B cell (primary cell): ENCODE data around the gene GMPS. TPM values are rescaled to one million over a fixed set of nuclear protein-coding genes. Genes with fewer than 3 reads are reported as not detected.

Experiments
- ATAC-seq: fragments of 200-7000 bp; cut with Tn5 transposase; one replicate; pipeline ENCODE4 v1.10.0; 2021; ENCODE audit warnings: low read depth, mild to moderate bottlenecking, moderate number of reproducible peaks, moderate library complexity
- CTCF ChIA-PET: fragments of 350-600 bp; sonication (Branson Sonifier 250); formaldehyde crosslinking; loops from one replicate; lab custom pipeline; 2021; ENCODE audit warnings: antibody characterized with exemption, inconsistent platforms; lab: Charles Lee
- POLR2A ChIA-PET: fragments of 350-600 bp; sonication (Branson Sonifier 250); formaldehyde crosslinking; loops from one replicate; lab custom pipeline; 2021; ENCODE audit warnings: antibody characterized with exemption; lab: Charles Lee
- DNase-seq: peaks from one replicate; pipeline ENCODE4 v3.0.0; 2013
- H2AFZ ChIP-seq: 2 replicates; pipeline ENCODE4 v1.6.1; 2012; ENCODE audit warnings: mild to moderate bottlenecking, low read depth, low read length; ENCODE audit not compliant: insufficient read depth, poor library complexity, severe bottlenecking
- H3K27ac ChIP-seq, 2 donors: 1 replicate in 1 of 2; 2 replicates in 1 of 2; pipeline ENCODE4 v1.5.1; 2012 to 2013; ENCODE audit warnings: low read length in 2 of 2, mild to moderate bottlenecking in 2 of 2, moderate library complexity in 1 of 2
- H3K27me3 ChIP-seq, 4 experiments: fragments of 200-600 bp in 1 of 4; sonication (generic) in 1 of 4; replicated peaks in 1 of 4; 1 replicate in 2 of 4; 2 replicates in 2 of 4; pipeline versions ENCODE4 v1.6.1 to v1.7.0; 2013 to 2016; ENCODE audit warnings: low read length in 3 of 4, mild to moderate bottlenecking in 2 of 4, mixed read lengths in 1 of 4, moderate library complexity in 1 of 4; ENCODE audit not compliant: insufficient read depth in 4 of 4, control insufficient read depth in 3 of 4; ENCODE audit errors: control extremely low read depth in 1 of 4
- H3K36me3 ChIP-seq, 2 experiments: replicated peaks in 1 of 2; 1 replicate in 1 of 2; 2 replicates in 1 of 2; pipeline versions ENCODE4 v1.6.1 to v1.7.1; 2013; ENCODE audit warnings: low read length in 1 of 2; ENCODE audit not compliant: insufficient read depth in 2 of 2, control insufficient read depth in 1 of 2; ENCODE audit errors: control extremely low read depth in 1 of 2, extremely low read depth in 1 of 2
- H3K4me1 ChIP-seq, 2 donors: fragments of 200-600 bp in 1 of 2; sonication (generic) in 1 of 2; 1 replicate in 1 of 2; 2 replicates in 1 of 2; pipeline versions ENCODE4 v1.5.1 to v1.6.1; 2013 to 2017; ENCODE audit warnings: low read length in 2 of 2; ENCODE audit not compliant: control insufficient read depth in 2 of 2, insufficient read depth in 2 of 2
- H3K4me2 ChIP-seq: replicated peaks from 2 replicates; pipeline ENCODE3; 2012; ENCODE audit warnings: mild to moderate bottlenecking, low read depth, low read length; ENCODE audit not compliant: poor library complexity, severe bottlenecking
- H3K4me3 ChIP-seq, 5 experiments: fragments of 200-600 bp in 1 of 5; sonication (generic) in 1 of 5; 1 replicate in 3 of 5; 2 replicates in 2 of 5; pipeline versions ENCODE4 v1.5.1 to v1.7.0; 2011 to 2016; ENCODE audit warnings: low read length in 4 of 5, mild to moderate bottlenecking in 4 of 5, low read depth in 2 of 5, control low read depth in 1 of 5, moderate library complexity in 1 of 5; ENCODE audit not compliant: insufficient read depth in 1 of 5; ENCODE audit errors: control extremely low read depth in 1 of 5, extremely low read depth in 1 of 5
- H3K79me2 ChIP-seq: fragments of 200-600 bp; sonication (generic); one replicate; pipeline ENCODE4 v1.6.0; 2016; ENCODE audit warnings: low read length; ENCODE audit not compliant: control insufficient read depth, insufficient read depth
- H3K9ac ChIP-seq: fragments of 200-600 bp; sonication (generic); 2 replicates; pipeline ENCODE4 v1.6.1; 2017; ENCODE audit warnings: mild to moderate bottlenecking, low read length, moderate library complexity
- H3K9me3 ChIP-seq, 3 donors: one replicate each; pipeline versions ENCODE4 v1.6.1 to v1.7.1; 2013; ENCODE audit warnings: low read length in 2 of 3; ENCODE audit not compliant: control insufficient read depth in 2 of 3, insufficient read depth in 1 of 3; ENCODE audit errors: control extremely low read depth in 1 of 3
- H4K20me1 ChIP-seq: 2 replicates; pipeline ENCODE4 v1.6.0; 2012; ENCODE audit warnings: mild to moderate bottlenecking, low read length; ENCODE audit not compliant: insufficient read depth, control insufficient read depth, poor library complexity, severe bottlenecking
- H3K27ac Mint-ChIP-seq: one replicate; pipeline ENCODE4 v1.8.0; 2021; ENCODE audit warnings: mixed read lengths
- H3K27me3 Mint-ChIP-seq: one replicate; pipeline ENCODE4 v1.8.0; 2021; ENCODE audit warnings: mixed read lengths
- H3K4me1 Mint-ChIP-seq: one replicate; pipeline ENCODE4 v1.8.0; 2021; ENCODE audit warnings: mixed read lengths
- H3K4me3 Mint-ChIP-seq: one replicate; pipeline ENCODE4 v1.8.0; 2021; ENCODE audit warnings: mixed read lengths
- H3K9me3 Mint-ChIP-seq: one replicate; pipeline ENCODE4 v1.8.0; 2022; ENCODE audit warnings: mixed read lengths; ENCODE audit not compliant: insufficient read depth
- CTCF ChIP-seq: fragments of 200-600 bp; IDR thresholded peaks from one replicate; pipeline ENCODE4 v1.8.0; 2022; ENCODE audit warnings: antibody characterized with exemption, mild to moderate bottlenecking
- EZH2 ChIP-seq: IDR thresholded peaks from 2 replicates; pipeline ENCODE4 v1.6.1; 2012; ENCODE audit warnings: borderline replicate concordance, low read depth, mild to moderate bottlenecking, moderate library complexity, low read length; ENCODE audit not compliant: insufficient read depth, poor library complexity, severe bottlenecking
- WGBS: methylation state at CpG from one replicate; pipeline ENCODE4 v1.1.5; 2013; ENCODE audit warnings: missing lambda C conversion rate; ENCODE audit not compliant: insufficient coverage; 5-methylcytosine and 5-hydroxymethylcytosine counted together
- intact Hi-C: fragments of 100-400 bp; cut with micrococcal nuclease; formaldehyde crosslinking; loops from one replicate; pipeline ENCODE4 v1.10.0; 2022
- polyA plus RNA-seq: library from polyadenylated mRNA; depleted of rRNA; stranded (reverse); fragments of >200 nt; gene quantifications from 2 replicates; pipeline ENCODE4 v1.2.3, GENCODE V29; 2012
- total RNA-seq, 2 donors: library from RNA; stranded (reverse); fragments of 120-200 nt in 1 of 2; gene quantifications; 1 replicate in 1 of 2; 2 replicates in 1 of 2; pipeline versions ENCODE4 v1.2.3 to v1.2.4, GENCODE V29; 2013 to 2022

Gene GMPS
- total and polyA plus RNA-seq, 2 donors (not counting 1 experiment from before 2014, with no cell fraction given): 12.0 to 30.8 TPM

GRCh38 chr3:155949453-155950217, 79.2 kb downstream of the GMPS start:
- 82% methylated on average over 4 of the region's 8 CpGs for WGBS
- Histone ChIP-seq H3K9ac (no peak overlapping the region), H3K79me2 (no peaks in the 10 kb centered on the region), H3K27me3 (no peaks in the 10 kb centered on the region), H3K4me2 (no peak overlapping the region), H2AFZ (no peak overlapping the region), H3K9me3 (peaks cover 0 to 1% (median 0%) of the 10 kb centered on the region in 3 donors), H4K20me1 (no peaks in the 10 kb centered on the region), H3K4me3 (no peak overlapping the region), H3K27ac (no peak overlapping the region), H3K4me1 (no peaks in the 10 kb centered on the region), H3K36me3 (no peaks in the 10 kb centered on the region)
- DNase-seq (no peak), ATAC-seq (no peak)
- no peak for TF ChIP-seq EZH2
- Mint-ChIP-seq H3K4me1 (no peaks in the 10 kb centered on the region), H3K27me3 (no peaks in the 10 kb centered on the region), H3K27ac (no peak overlapping the region), H3K4me3 (no peak overlapping the region), H3K9me3 (no peaks in the 10 kb centered on the region)
- intact Hi-C loops: no loop called here
- POLR2A ChIA-PET: no interaction called here
- CTCF ChIA-PET: no interaction called here

- H3K4me1 ChIP-seq: no peaks in the 10 kb centered on the region
- intact Hi-C loops: no loop called here
- H3K9ac ChIP-seq: no peak overlapping the region
Observed at GRCh38 chr3:155956508-155957411, 86.3 kb downstream of the GMPS start.

More at GRCh38 chr3:155956508-155957411, 86.3 kb downstream of the GMPS start:
- TF ChIP-seq CTCF (no peak), EZH2 (no peak)
- Histone ChIP-seq H3K9me3 (peaks cover 0 to 1% (median 0%) of the 10 kb centered on the region in 3 donors), H3K27ac (no peak overlapping the region), H3K36me3 (no peaks in the 10 kb centered on the region), H3K79me2 (no peaks in the 10 kb centered on the region), H3K4me3 (no peak overlapping the region), H2AFZ (no peak overlapping the region), H3K27me3 (no peaks in the 10 kb centered on the region), H3K4me2 (no peak overlapping the region), H4K20me1 (no peaks in the 10 kb centered on the region)
- H3K4me3 Mint-ChIP-seq: no peak overlapping the region
- ATAC-seq: no peak
- WGBS: no CpG with 5 or more reads among the region's 4 CpGs
- H3K27ac Mint-ChIP-seq: no peak overlapping the region
- ChIA-PET CTCF (no interaction called here), POLR2A (no interaction called here)
- H3K4me1 Mint-ChIP-seq: no peaks in the 10 kb centered on the region
- H3K9me3 Mint-ChIP-seq: no peaks in the 10 kb centered on the region
- no peak for DNase-seq
- H3K27me3 Mint-ChIP-seq: no peaks in the 10 kb centered on the region
